IPS-18c (cell line): ENCODE results near the gene TESK2.

ENCODE experiments used
- H3K4me3 ChIP-seq: 2 replicates; pipeline ENCODE4 v1.7.0; 2013; ENCODE audit warnings: low read depth, mild to moderate bottlenecking, low read length, moderate library complexity; ENCODE audit not compliant: insufficient read depth
- H3K9me3 ChIP-seq: one replicate; pipeline ENCODE4 v1.6.1; 2013; ENCODE audit warnings: mild to moderate bottlenecking, low read length, moderate library complexity; ENCODE audit not compliant: control insufficient read depth, insufficient read depth

The TESK2 gene

GRCh38 chr1:45446950-45447672, 43.9 kb downstream of the TESK2 start:
- Histone ChIP-seq H3K9me3 (no peaks in the 10 kb centered on the region), H3K4me3 (no peak overlapping the region)

GRCh38 chr1:45446530-45446929, 44.4 kb downstream of the TESK2 start:
- no peak overlapping the region for H3K4me3 ChIP-seq
- no peaks in the 10 kb centered on the region for H3K9me3 ChIP-seq

GRCh38 chr1:45444609-45445131, 46.3 kb downstream of the TESK2 start:
- Histone ChIP-seq H3K9me3 (no peaks in the 10 kb centered on the region), H3K4me3 (no peak overlapping the region)

GRCh38 chr1:45443580-45444446, 47.1 kb downstream of the TESK2 start:
- Histone ChIP-seq H3K4me3 (no peak overlapping the region), H3K9me3 (no peaks in the 10 kb centered on the region)

GRCh38 chr1:45442272-45442671, 48.7 kb downstream of the TESK2 start:
- Histone ChIP-seq H3K4me3 (no peak overlapping the region), H3K9me3 (no peaks in the 10 kb centered on the region)

GRCh38 chr1:45437323-45437722, 53.6 kb downstream of the TESK2 start:
- no peak overlapping the region for H3K4me3 ChIP-seq
- H3K9me3 ChIP-seq = no peaks in the 10 kb centered on the region

- Histone ChIP-seq H3K4me3 (no peak overlapping the region), H3K9me3 (no peaks in the 10 kb centered on the region)
Observed at GRCh38 chr1:45430490-45430889, 60.5 kb downstream of the TESK2 start.

GRCh38 chr1:45429561-45430159, 61.3 kb downstream of the TESK2 start:
- Histone ChIP-seq H3K9me3 (no peaks in the 10 kb centered on the region), H3K4me3 (no peak overlapping the region)

GRCh38 chr1:45423906-45424678, 66.9 kb downstream of the TESK2 start:
- no peak overlapping the region for H3K4me3 ChIP-seq
- H3K9me3 ChIP-seq = no peaks in the 10 kb centered on the region

- H3K4me3 ChIP-seq = no peak overlapping the region
Observed at GRCh38 chr1:45421935-45422334, 69.0 kb downstream of the TESK2 start.

GRCh38 chr1:45414746-45415145, 76.2 kb downstream of the TESK2 start:
- H3K4me3 ChIP-seq = no peak overlapping the region
- no peaks in the 10 kb centered on the region for H3K9me3 ChIP-seq

More at GRCh38 chr1:45421935-45422334, 69.0 kb downstream of the TESK2 start:
- H3K9me3 ChIP-seq = no peaks in the 10 kb centered on the region

- H3K4me3 ChIP-seq = no peak overlapping the region
- no peaks in the 10 kb centered on the region for H3K9me3 ChIP-seq
Observed at GRCh38 chr1:45412899-45413298, 78.1 kb downstream of the TESK2 start.

- Histone ChIP-seq H3K9me3 (no peaks in the 10 kb centered on the region), H3K4me3 (no peak overlapping the region)
Observed at GRCh38 chr1:45411510-45411899, 79.5 kb downstream of the TESK2 start.

GRCh38 chr1:45410850-45411509, 80.0 kb downstream of the TESK2 start:
- Histone ChIP-seq H3K4me3 (no peak overlapping the region), H3K9me3 (no peaks in the 10 kb centered on the region)

GRCh38 chr1:45409276-45409675, 81.7 kb downstream of the TESK2 start:
- no peak overlapping the region for H3K4me3 ChIP-seq
- no peaks in the 10 kb centered on the region for H3K9me3 ChIP-seq

- Histone ChIP-seq H3K9me3 (no peaks in the 10 kb centered on the region), H3K4me3 (no peak overlapping the region)
Observed at GRCh38 chr1:45407629-45408287, 83.2 kb downstream of the TESK2 start.
